ENCODE data around the gene SEMA5B.

SEMA5B gene

DNA sequence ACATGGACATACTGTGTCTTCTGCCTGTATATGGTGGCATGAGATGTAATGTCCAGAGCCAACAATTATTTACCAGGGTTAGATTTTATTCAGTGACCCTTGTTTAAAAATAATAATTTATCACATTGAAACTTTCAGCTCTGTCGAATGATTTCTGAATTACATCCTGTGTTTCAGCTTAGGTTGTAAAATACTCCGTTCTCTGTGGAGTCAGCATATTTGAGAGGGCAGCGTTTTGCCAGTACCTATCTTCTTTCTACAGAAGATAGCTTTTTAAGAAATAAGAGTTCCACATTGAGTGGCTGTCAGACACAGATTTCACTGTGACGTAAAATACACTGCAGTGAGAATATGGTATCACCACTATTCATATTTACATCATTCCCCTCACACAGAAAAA is 147.4 kb downstream of the SEMA5B start:
- TF ChIP-seq Cebpa-rat (IDR thresholded peaks at IDR 0.05): no peak
- Histone ChIP-seq H4K20me1 (no peaks in the 10 kb centered on the region), H3K9me3 (no peaks in the 10 kb centered on the region), H3K4me2 (no peak overlapping the region), H3K36me3 (no peaks in the 10 kb centered on the region), H3K4me3 (no peak overlapping the region), H3K4me1 (peaks cover 15% of the 10 kb centered on the region), H3K27ac (no peak overlapping the region), H3K27me3 (no peaks in the 10 kb centered on the region), H3K9ac (no peak overlapping the region)

DNA sequence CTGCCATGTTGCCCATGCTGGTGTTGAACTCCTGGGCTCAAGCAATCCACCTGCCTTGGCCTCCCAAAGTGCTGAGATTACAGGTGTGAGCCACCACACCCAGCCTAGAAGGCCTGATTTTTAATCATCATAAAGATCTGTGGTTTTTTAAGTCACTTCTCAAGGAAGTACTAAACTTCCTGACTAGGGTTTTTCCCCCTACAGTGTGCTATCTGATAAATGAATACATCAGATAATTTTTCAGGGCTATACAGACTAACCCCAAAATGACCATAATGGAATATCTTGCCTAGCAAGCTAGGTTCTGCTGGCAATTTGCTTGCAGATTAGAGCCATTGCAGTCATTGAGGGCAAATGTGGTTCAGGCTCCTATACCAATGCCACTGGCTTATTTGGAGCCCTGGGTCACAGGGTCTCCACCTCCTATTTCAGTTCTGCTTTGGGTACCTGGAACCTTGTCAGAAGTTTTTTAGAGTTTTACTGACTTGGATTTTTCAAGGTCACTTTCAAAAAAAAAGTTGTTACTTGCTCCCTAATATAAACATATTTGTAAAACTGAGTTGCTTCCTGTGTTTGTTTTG is 151.9 kb downstream of the SEMA5B start:
- no peak for TF ChIP-seq Cebpa-rat (IDR thresholded peaks at IDR 0.05)
- H3K4me2 ChIP-seq: peak overlapping the region; percentile 41
- H3K36me3 ChIP-seq: no peaks in the 10 kb centered on the region

DNA sequence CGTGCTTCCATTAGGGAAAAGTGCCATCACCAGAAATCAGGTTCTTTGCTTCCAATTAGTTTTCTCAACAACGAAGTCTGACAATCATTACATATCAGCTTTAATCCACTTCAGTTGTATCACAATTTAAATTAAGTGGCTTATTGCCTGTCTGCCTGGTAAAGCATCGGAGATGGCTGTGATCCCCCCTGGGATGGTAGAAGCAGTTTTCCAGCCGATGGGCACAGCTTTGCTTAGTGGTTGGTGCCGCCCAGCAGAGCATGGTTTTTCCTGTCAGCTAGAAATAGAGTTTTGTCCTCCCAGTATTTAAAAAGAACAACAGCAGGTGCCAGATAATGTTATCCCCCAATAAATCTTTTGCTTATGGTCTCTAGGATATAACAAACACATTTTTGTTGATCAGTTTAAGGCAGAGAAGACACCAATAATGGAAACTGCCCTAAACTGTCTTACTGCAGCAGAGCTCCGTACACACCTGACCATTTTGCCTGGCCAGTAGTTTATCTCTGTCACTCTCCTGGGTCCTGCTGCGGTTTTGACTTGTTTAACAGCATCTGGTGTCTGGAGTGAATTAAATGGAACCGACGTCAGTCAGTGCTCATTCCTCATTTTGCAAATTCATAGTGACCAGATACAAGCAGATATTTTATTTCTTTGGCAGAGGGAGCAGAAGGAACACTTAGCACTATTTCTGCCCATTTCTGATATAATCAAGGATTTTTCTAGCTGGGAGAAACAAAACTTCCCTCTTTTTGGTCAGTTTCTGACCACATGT is 153.6 kb downstream of the SEMA5B start:
- no peak for TF ChIP-seq Cebpa-rat (IDR thresholded peaks at IDR 0.05)
- Histone ChIP-seq H3K27me3 (no peaks in the 10 kb centered on the region), H3K27ac (no peak overlapping the region; the same call in 1 of the 2 replicates), H3K9ac (peak overlapping the region; percentile 18; the same call in 1 of the 2 replicates), H4K20me1 (no peaks in the 10 kb centered on the region), H3K4me2 (peak overlapping the region; percentile 74), H3K4me1 (peaks cover 48% of the 10 kb centered on the region), H3K36me3 (no peaks in the 10 kb centered on the region), H3K9me3 (no peaks in the 10 kb centered on the region), H3K4me3 (no peak overlapping the region)

More for the DNA sequence above, 151.9 kb downstream of the SEMA5B start:
- Histone ChIP-seq H4K20me1 (no peaks in the 10 kb centered on the region), H3K4me3 (no peak overlapping the region), H3K4me1 (peaks cover 48% of the 10 kb centered on the region), H3K9me3 (no peaks in the 10 kb centered on the region), H3K27me3 (no peaks in the 10 kb centered on the region), H3K9ac (no peak overlapping the region), H3K27ac (no peak overlapping the region)

DNA sequence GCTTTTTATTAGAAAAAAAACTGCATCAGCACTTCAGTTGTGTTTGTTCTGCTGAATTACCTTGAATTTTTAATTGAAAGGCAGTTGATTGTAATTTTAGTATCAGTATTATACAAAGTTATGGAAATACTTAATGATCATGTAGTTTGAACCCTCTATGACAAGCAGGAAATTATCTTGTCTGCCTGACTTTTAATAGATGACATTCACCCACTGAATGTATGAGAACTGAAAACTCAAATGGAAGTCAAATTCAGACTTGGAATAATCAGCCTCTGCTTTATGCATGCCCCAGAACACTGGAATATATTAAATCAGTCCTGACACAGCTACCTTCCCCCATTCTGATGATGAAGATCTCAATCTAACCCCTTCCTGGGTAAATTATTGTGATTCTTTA is 159.2 kb downstream of the SEMA5B start:
- Histone ChIP-seq H3K4me2 (no peak overlapping the region), H4K20me1 (no peaks in the 10 kb centered on the region), H3K4me1 (peaks cover 25% of the 10 kb centered on the region), H3K4me3 (no peak overlapping the region), H3K27ac (no peak overlapping the region), H3K9ac (no peak overlapping the region), H3K27me3 (no peaks in the 10 kb centered on the region), H3K9me3 (no peaks in the 10 kb centered on the region), H3K36me3 (no peaks in the 10 kb centered on the region)
- no peak for TF ChIP-seq Cebpa-rat (IDR thresholded peaks at IDR 0.05)

DNA sequence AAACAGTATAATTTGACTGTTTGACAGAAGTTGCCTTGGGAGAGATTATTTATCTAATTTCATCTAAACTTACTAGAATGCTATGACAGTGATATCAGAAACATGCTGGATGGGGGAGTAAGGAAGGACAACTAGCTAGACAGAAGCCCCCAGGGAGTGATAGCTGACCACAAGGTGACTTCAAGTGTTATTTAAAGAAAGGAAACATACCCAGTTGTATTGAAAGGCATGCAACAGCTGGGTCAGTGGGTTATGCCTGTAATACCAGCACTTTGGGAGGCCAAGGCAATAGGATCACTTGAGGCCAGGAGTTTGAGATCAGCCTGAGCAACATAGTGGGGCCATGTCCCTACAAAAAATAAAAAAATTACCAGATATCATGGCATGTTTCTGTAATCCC is 163.1 kb downstream of the SEMA5B start:
- Histone ChIP-seq H4K20me1 (no peaks in the 10 kb centered on the region), H3K36me3 (0 out of 2 replicates have a peak, but pooled peaks cover 3% of the 10 kb centered on the region), H3K4me2 (peak overlapping the region; percentile 58), H3K27ac (no peak overlapping the region), H3K9me3 (no peaks in the 10 kb centered on the region), H3K4me1 (peaks cover 10% of the 10 kb centered on the region), H3K27me3 (no peaks in the 10 kb centered on the region), H3K4me3 (no peak overlapping the region), H3K9ac (no peak overlapping the region)
- TF ChIP-seq Cebpa-rat (IDR thresholded peaks at IDR 0.05): no peak

DNA sequence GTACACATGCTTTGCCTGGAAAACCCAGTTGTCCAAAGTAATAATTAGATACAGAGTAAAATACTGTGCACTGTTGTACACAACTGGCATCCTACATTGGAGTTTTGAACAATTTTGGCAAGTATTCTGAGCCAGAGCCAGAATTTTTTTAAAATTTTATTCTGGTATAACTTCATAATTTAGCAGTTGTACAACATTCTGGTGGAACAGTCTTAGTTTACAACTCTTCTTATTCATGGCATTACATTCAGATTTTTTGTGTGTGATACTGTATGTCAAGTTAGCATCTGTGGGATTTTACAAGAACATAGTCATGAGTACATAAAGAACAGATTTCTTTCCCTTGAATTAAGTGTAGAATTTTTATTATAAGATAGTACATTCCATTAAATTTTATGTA is 165.2 kb downstream of the SEMA5B start:
- Histone ChIP-seq H3K27ac (no peak overlapping the region), H3K9me3 (no peaks in the 10 kb centered on the region), H3K4me3 (no peak overlapping the region), H3K4me2 (no peak overlapping the region), H3K9ac (no peak overlapping the region), H3K4me1 (peaks cover 10% of the 10 kb centered on the region), H4K20me1 (no peaks in the 10 kb centered on the region), H3K27me3 (no peaks in the 10 kb centered on the region), H3K36me3 (0 out of 2 replicates have a peak, but pooled peaks cover 3% of the 10 kb centered on the region)
- no peak for TF ChIP-seq Cebpa-rat (IDR thresholded peaks at IDR 0.05)

Data from BLaER1 (cell line).